Cardiac septum (tissue), 1 donor: ENCODE results near the gene HOXB4. TPM values are rescaled to one million over a fixed set of nuclear protein-coding genes. Genes with fewer than 3 reads are reported as not detected.

Experiments used
- DNase-seq: peaks from one replicate; pipeline ENCODE4 v3.0.0-alpha.2; 2020; ENCODE audit warnings: low spot score
- intact Hi-C: fragments of 100-400 bp; cut with DNase I; formaldehyde crosslinking; loops from one replicate; pipeline ENCODE4 v1.14.0; 2022
- total RNA-seq: library from RNA; stranded (reverse); fragmentation: NEBNext Ultra II Directional; extraction: Animal tissue kit (Norgen Biotek cat#: 25700); gene quantifications from one replicate; pipeline ENCODE4 v1.2.1, GENCODE V29; 2021
- donor health status: DM: no; HTN: no; CAD: no.

The HOXB4 gene
- total RNA-seq, 1 donor from 2014 or later: 1.6 TPM

DNA sequence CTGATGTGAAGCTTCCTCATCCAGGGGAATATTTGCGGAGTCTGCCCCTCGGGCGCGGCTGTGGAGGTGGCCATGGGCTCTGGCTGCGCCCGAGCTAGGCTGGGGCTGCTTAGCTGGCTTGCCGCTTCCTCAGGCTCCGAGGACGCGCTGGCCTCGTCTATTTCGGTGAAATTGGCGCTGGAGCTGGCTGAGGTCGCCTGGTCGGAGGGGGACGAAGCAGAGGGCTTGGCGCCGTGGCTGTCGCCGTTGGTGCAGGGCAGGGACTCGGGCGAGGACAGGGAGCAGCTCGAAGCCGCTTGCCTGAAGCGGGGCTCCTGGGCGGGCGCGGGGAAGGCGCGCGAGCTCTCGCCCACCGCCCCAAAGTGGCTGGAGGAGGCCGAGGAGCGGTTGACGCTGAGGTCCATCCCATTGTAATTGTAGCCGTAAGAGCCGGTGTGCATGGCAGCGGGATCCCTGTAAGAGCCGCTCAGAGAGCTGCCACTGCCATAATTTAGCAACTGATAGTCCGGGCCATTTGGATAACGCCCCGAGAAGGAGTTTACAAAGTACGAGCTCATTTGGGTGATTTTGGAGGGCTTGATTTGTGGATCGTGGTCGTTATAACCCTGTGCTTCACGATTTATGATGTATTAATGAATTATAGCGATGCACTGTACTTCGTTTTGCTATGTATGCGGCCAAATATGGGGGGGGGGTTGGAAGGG is 15.1 kb upstream of the HOXB4 start, which contains the start of gene HOXB5:
TSS of gene HOXB5 (minus strand) at position 654 of the 704 bp plus-strand sequence. CDS start at position 557, 97 bp downstream.
- DNase-seq: no peak
- intact Hi-C loops: loop anchor here (5.0 to 10.0 kb wide), 2 partner anchors 256 to 348 kb away; no protein-coding TSS in a partner anchor

GRCh38 chr17:48592577-48592976 is 14.4 kb upstream of the HOXB4 start:
- intact Hi-C loops: loop anchor here (5.0 to 10.0 kb wide), 2 partner anchors 255 to 348 kb away; no protein-coding TSS in a partner anchor
- DNase-seq: no peak

- no peak for DNase-seq
- intact Hi-C loops: loop anchor here (5.0 to 10.0 kb wide), 2 partner anchors 255 to 347 kb away; no protein-coding TSS in a partner anchor
These were observed 13.9 kb upstream of the HOXB4 start for GRCh38 chr17:48592057-48592514.

- intact Hi-C loops: loop anchor here (5.0 to 10.0 kb wide), 2 partner anchors 254 to 347 kb away; no protein-coding TSS in a partner anchor
- no peak for DNase-seq
These were observed 13.3 kb upstream of the HOXB4 start for GRCh38 chr17:48591255-48592056.

- DNase-seq: no peak
- intact Hi-C loops: loop anchor here (5.0 to 10.0 kb wide), 2 partner anchors 253 to 346 kb away; no protein-coding TSS in a partner anchor
These were observed 12.5 kb upstream of the HOXB4 start for GRCh38 chr17:48590607-48591161.

- intact Hi-C loops: loop anchor here (2.0 to 10.0 kb wide), 3 partner anchors 97 to 345 kb away; no protein-coding TSS in a partner anchor
- no peak for DNase-seq
These were observed 11.9 kb upstream of the HOXB4 start, which contains the start of gene HOXB3 for GRCh38 chr17:48589831-48590606. Gene HOXB3, minus strand, starts transcription at chr17:48590241. Its CDS starts 37,767 bp downstream, at chr17:48552474.

GRCh38 chr17:48589060-48589830 is 11.1 kb upstream of the HOXB4 start:
- intact Hi-C loops: loop anchor here (2.0 kb wide), 1 partner anchor 96 kb away; no protein-coding TSS in a partner anchor
- DNase-seq: no peak

DNA sequence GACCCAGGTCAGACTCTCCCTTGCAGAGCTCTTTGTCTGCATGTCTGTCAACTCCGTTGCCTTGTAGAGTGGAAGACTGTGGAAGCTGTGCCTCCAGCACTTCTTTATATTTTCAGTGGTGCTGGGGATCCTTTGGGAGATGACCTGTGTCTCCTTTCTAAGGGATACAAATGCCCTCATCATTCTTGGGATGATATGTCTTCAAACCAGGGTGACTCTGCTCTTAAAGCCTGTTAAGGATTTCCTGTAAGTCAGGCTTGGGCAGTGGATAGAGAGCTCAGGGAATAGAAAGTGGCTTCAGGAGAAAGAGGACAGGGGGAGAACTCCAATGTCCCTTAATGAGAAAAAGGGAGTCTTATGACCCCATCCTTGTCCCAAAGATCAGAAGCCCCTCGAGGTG is 10.4 kb upstream of the HOXB4 start:
- DNase-seq: no peak
- intact Hi-C loops: loop anchor here (2.0 kb wide), 1 partner anchor 96 kb away; no protein-coding TSS in a partner anchor

GRCh38 chr17:48588074-48588415 is 9.9 kb upstream of the HOXB4 start:
- no peak for DNase-seq
- intact Hi-C loops: loop anchor here (2.0 kb wide), 1 partner anchor 95 kb away; no protein-coding TSS in a partner anchor

DNA sequence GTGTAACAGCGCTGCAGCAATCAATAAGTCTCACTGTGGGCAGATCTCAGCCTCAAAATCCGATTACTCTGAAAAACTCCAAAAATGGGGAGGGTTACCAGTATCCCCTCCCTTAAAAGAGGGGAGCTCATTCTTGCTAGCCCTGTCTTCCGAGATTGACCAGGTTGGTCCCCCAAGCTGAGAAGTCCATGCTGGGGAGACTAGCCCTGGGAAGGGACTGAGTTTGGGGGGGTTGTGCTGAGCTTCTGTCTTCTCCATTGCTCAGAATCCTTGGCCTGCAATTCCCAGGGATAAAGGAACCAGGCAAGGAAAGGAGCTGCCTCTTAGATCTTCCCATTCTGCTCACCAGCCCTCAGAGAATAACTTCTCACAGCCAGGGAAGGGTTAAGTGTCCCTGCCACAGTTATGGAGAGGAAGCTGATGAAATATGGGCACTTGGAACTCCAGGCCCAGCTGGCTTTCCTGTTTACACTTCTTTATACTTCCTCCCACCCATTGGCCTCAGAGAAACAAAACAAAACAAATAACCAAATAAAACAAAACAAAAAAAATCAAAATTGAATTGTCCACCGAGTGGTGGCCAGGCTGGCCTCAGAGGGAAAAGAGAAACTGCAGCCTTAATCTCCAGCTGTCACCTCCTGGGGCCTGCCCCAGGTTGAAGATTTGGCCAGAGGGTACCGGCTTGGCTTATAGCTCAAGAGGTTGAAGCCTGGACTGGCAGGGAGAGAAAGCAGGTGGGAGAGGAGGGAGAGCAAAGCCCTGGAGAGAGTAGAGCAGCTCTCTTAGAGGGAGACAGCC is 9.3 kb upstream of the HOXB4 start:
- intact Hi-C loops: loop anchor here (2.0 kb wide), 1 partner anchor 95 kb away; no protein-coding TSS in a partner anchor
- no peak for DNase-seq

DNA sequence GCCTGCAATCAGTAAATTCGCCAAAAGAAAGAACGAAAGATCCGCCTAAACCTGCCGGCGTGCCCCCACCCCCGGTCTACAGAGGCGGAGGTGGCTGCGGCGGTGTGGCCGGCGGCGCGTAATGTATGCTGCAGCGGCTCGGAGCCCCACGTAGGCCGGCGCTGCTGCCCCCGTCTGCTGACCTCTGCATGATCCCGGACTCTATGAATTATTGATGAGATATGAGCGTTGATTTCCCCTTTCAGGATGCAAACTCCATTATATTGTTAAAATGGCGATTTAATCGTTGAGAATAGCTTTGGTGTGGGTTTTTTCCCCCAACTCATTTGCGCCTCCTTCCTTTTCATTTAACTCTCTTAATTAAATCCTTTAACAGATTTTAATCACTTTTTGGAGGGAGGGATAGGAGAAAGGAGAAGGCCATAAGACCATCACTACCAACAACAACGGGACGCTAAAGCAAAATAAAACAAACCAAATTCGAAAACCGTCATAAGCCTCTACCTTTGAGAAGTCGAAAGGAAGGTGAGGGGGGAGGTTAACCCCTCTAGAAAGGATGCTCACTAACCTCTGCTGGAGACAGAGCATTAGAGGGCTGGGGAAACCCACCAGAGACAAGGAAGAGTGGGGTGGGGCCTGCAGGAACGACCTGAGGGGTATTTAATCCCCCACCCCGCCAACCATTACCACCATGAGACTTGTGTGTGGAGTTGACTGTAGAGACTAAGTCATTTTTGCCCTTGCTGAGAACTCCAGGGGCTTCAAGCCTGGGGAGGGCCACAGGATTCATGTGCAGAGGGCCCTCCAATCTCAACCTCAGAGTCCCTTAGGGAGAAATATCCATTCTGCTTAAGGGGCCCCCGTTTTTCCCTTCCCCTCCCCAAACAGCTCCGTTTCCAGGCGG is 8.5 kb upstream of the HOXB4 start:
- no peak for DNase-seq
- intact Hi-C loops: no loop called here

DNA sequence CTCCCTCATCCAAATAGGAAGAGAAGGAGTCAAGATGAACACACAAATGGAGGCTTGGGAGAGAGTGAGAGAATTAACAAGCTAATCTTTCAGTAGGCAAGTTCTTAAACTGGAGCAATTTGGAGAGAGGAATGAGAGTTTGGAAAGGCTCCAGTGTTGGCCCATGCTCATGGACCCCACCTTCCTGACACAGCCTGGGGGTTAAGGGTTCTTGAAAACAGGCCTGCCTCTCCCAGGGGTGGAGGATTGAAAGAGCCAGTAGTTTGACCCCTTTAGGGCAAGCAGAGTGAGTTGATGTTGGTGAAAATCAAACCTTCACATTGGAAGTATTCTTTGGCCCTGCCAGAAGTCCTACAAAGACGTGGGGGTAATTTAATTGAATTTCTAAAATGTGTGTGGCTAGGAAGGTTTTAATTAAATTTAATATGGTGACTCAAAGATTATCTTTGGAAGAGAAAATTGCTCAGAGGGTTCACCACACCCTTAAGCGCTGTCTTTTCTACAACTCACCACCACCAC is 6.1 kb upstream of the HOXB4 start:
- no peak for DNase-seq
- intact Hi-C loops: no loop called here

GRCh38 chr17:48583708-48584222 is 5.6 kb upstream of the HOXB4 start:
- no peak for DNase-seq
- intact Hi-C loops: no loop called here

DNA sequence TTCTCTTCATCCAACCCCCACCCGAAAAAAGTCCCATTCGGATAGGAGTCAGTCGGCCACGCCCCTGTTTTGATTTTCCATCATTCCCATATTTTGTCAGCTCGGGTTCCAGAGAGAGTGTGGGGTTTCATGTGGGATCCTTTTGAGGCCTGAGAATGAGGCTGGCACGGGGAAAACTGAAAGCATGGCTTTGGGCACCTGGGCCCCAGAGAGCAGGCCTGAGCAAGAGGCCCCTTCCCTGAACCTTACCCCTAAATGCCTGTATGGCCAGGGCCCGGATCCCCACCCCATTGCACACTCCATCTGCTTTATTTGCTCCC is 4.6 kb upstream of the HOXB4 start:
- intact Hi-C loops: no loop called here
- DNase-seq: no peak

GRCh38 chr17:48579760-48580554 is 1.8 kb upstream of the HOXB4 start:
- DNase-seq: no peak
- intact Hi-C loops: loop anchor here (1.0 kb wide), 1 partner anchor 37 kb away; no protein-coding TSS in a partner anchor
